GM21723 (cell line): Measurements from ENCODE around the gene MAP3K5.
"Not testable (repeated sequence)": the region's sequence is repeated elsewhere in the genome, so short reads cannot be mapped to it uniquely, and the experiment has no call there.

Experiments
- ATAC-seq: cut with Tn5 transposase; IDR thresholded peaks from one replicate; pipeline ENCODE4 v1.9.1; 2021; ENCODE audit warnings: mild to moderate bottlenecking, moderate library complexity; ENCODE audit not compliant: unreplicated experiment

The MAP3K5 gene

GRCh38 chr6:136774228-136775041 is 17.8 kb downstream of the MAP3K5 start:
- ATAC-seq: no peak

DNA sequence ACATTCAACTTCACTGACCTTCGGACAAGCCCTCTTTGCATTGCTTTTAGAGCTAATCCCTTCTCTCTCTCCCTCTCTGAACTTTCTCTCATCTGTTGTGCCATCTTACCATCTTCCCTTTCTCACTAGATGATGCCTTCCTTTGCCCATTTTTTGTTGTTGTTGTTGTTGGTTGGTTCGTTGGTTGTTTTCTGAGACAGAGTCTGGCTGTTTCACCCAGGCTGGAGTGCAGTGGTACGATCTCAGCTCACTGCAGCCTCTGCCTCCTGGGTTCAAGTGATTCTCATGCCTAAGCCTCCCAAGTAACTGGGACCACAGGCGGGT is 18.8 kb downstream of the MAP3K5 start:
- ATAC-seq: no peak

DNA sequence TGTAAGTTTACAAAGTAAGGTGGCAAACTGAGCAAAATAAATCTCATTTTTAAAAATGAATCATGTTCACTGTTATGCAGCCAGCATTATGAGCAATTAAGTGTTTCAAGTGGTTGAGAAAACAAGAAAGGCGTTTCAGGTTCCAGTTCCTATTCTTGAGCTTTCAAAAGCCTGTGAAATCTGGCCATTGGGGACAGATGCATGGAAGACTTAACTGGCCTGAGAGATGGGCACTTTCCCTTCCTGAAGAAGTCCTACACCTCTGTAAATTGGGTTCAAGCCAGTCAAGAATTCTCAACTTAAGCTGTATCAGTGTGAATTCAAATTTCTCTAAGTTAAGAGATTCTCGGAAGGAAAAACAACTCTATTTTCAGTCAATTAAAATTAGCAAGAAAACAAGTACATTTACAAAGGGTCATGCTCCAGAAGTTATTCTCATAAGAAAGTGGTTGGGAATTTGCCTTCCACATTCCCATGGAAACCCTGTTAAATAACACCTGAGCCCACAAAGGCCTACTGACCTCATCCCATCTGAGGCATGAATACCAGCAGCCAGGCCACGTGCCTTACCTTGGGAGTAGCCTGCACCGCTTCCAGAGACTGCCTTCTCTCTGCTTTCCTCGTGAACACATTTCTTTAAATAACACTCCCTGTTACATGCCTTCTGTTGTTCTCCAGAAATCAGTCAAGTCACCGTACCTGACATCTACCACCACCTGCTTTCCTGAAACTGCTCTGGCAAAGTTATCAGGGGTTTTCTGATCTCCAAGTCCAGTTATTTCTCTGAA is 19.4 kb downstream of the MAP3K5 start:
- peak; percentile 75 for ATAC-seq

- ATAC-seq: no peak
Measured at GRCh38 chr6:136771306-136771705, 21.0 kb downstream of the MAP3K5 start.

- ATAC-seq: no peak
Measured at GRCh38 chr6:136769759-136770158, 22.5 kb downstream of the MAP3K5 start.

GRCh38 chr6:136769124-136769523 is 23.2 kb downstream of the MAP3K5 start:
- no peak for ATAC-seq

DNA sequence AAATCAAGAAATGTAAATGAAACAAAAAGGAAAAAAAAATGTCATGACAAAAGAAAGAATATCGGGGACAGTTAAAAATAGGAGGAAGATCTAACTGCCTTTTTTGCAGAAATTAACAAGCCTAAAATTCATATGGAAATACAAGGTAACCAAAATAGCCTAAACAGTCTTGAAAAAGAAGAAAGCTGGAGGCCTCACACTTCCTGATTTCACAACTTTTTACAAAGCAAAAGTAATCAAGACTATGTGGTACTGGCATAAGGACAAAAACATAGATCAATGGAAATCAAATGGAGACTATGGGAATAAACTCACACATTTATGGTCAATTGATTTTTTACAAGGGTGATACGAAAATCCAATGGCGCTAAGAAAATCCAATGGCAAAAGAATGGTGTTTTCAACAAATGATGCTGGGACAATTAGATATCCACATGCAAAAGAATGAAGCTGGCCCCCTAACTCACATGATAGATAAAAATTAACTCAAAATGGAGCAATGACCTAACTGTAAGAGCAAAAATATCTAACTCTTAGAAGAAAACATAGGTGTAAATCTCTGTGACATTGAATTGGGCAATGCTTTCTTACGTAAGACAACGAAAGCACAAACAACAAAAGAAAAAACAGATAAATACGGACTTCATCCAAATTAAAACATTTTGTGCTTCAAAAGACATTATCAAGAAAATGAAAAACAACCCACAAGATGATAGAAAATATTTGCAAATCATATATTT is 24.5 kb downstream of the MAP3K5 start:
- no peak for ATAC-seq

DNA sequence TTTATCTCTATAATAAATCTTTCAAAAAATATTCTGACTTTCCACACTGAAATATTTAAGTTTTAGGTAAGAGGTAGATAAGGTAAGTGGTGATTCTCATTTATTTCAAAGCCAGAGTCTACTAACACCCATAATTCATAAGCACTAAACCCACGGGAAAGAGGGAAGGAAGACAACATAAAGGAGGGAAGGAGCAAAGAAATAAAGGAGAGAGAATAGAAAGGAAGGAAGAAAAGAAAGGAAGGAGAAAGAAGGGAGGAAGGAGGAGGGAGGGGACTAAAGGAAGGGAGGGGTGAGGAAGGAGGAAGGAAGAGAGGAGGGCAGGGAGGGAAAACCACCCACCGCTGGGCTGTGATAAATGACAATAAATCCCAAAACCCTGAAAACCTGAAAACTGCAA is 25.2 kb downstream of the MAP3K5 start:
- no peak for ATAC-seq

GRCh38 chr6:136766274-136766673 is 26.0 kb downstream of the MAP3K5 start:
- no peak for ATAC-seq

GRCh38 chr6:136764517-136764993 is 27.7 kb downstream of the MAP3K5 start:
- peak; percentile 45 for ATAC-seq

DNA sequence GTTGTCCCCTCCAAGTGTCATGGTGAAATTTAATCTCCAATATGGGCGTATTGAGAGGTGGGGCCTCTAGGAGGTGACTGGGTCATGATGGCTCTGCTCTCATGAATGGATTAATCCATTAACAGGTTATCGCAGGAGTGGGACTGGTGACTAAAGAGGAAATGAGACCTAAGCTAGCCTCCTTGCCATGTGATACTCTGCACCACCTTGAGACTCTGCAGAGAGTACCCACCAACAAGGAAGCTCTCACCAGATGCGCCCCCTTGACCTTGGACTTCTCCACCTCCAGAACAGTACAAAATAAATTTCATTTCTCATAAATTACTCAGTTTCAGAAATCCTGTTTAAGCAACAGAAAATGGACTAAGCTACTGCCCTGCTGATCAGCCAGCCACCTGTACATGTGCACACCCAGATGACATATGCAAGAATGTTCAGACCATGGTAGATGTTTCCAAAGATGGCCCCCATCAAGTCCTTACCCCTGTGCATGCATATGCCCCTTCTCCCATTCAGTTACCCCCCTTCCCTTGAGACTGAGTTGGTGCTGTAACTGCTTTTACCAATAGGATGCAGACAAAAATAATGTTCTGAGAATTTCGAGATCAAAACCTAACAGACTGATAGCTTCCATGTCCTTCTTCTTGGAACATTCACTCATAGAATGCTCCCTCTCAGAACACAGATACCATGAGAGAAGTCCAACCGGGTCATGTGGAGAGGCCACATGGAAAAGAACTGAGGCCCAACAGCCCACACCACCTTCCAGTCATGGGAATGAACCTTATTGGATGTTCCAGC is 28.4 kb downstream of the MAP3K5 start:
- ATAC-seq: peak; percentile 34

GRCh38 chr6:136763255-136763654 is 29.0 kb downstream of the MAP3K5 start:
- ATAC-seq: peak; percentile 38

- no peak for ATAC-seq
Measured at GRCh38 chr6:136762022-136762975, 30.0 kb downstream of the MAP3K5 start.

DNA sequence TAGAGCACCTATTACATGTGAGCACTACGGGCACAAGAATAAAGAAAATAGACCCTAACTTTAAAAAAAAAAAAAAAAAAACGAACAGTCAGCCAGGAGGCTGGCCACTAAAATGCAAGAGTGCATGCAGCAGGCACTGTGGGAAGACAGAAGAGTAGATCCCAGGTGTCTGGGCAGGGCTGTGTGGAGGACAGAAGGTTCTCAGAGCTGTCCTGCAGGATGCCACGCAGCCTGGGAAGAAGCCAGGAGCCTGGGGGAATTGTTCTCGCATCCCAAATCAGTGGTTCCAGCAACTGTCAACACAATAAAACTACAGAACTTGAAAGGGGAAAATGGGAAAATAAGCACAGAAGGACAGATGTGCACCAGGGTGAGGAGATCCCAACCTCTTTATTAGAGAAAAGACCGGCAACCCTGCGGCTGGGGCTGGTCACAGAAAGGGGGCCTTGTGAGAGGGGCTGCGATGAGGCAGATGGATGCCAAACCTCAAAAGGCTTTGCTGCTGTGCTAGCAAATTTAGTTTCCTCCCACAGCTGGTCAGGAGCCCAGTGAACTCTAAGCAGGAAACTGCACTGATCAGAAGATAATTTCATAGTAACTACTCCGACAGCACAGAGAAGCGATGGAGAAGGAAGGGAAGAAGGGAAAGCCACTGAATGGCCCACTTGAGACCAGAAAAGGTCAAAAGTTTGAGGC is 30.9 kb downstream of the MAP3K5 start:
- ATAC-seq: peak; percentile 21

DNA sequence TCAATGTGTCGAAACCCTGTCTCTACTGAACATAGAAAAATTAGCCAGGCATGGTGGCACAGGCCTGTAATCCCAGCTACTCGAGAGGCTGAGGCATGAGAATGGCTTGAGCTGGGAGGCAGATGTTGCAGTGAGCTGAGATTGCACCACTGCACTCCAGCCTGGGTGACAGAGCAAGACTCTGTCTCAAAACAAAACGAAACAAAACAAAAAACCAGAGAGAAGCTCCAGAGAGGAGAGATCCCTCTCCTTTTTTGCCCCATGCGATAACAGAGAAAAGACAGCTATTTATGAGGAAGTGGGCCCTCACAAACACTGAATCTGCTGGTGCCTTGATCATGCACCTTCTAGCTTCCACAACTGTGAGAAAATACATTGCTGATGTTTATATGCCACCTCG is 31.5 kb downstream of the MAP3K5 start:
- not testable (repeated sequence) for ATAC-seq

- no peak for ATAC-seq
Measured at GRCh38 chr6:136757150-136757549, 35.1 kb downstream of the MAP3K5 start.

DNA sequence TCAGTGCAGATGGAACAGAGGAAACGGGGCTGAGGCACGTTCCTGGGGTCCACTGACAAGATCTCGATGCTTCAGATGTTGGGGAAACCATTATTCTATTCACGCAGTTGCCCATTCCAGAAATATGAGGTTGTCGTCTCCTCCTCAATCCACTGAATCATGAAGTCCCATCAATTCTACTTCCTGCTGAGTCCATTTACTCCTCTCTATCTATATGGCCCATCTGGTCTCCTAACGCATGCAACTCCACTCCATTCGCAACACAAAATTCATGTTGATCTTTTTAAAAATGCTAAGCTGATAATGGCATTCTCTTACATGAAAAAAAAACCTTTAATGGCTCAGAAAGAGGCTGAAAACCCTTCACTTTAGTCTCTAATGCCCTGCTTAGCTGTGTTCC is 37.5 kb downstream of the MAP3K5 start:
- no peak for ATAC-seq

DNA sequence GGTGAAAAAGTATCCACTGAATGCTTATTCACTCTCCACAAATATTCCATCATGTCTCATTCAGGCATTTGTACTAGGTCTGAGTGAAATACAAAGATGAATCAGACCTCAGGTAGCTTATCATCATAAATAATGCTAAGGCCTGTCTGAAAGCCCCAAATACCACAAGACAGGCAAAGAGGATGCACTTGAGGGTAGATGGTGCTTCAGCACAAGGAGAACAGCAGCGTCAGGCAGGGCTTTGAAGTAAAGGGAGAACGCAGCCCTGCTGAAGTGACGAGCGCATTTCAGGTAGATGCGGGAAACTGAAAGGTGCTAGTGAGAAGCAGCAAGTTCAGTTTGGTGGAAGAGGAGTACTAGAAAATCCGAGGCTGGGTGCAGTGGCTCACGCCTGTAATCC is 38.7 kb downstream of the MAP3K5 start:
- no peak for ATAC-seq

DNA sequence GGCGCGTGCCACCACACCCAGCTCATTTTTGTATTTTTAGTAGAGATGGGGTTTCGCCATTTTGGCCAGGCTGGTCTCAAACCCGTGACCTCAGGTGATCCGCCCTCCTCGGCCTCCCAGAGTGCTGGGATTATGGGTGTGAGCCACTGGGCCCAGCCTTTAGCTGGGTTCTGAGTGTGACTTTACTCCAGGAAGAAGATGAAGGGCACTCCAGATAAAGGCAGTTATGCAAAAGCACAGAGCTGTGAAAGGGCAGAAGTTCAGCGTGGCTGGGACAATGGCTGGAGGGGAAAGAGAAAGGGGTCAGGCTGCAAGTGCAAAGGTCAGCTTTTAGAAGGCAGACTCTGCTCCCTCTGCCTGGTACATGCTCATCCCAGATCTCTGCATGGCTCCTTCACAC is 39.7 kb downstream of the MAP3K5 start:
- ATAC-seq: no peak
